Left cardiac atrium (tissue), 4 donors: ENCODE data around the gene ZNF311. TPM values are rescaled to one million over a fixed set of nuclear protein-coding genes. Genes with fewer than 3 reads are reported as not detected.
"Not testable (repeated sequence)": the region's sequence is repeated elsewhere in the genome, so short reads cannot be mapped to it uniquely, and the experiment has no call there.

Experiments
- ATAC-seq, 2 donors: fragments of 200-7000 bp; cut with Tn5 transposase; one replicate each; pipeline ENCODE4 v1.9.1; 2020; ENCODE audit warnings: mild to moderate bottlenecking in 2 of 2, moderate library complexity in 2 of 2
- DNase-seq: peaks from one replicate; pipeline ENCODE4 v3.0.0-alpha.2; 2020
- intact Hi-C, 2 donors: fragments of 100-400 bp; cut with DNase I; formaldehyde crosslinking; loops; one replicate each; pipeline versions ENCODE4 v1.14.1 to v1.15.1; 2022 to 2023
- total RNA-seq, 2 donors: library from RNA; stranded (reverse); fragmentation: NEBNext Ultra II Directional; extraction: Animal tissue kit (Norgen Biotek cat#: 25700); gene quantifications; one replicate each; pipeline ENCODE4 v1.2.1, GENCODE V29; 2021
- donor health status: DM: no; HTN: yes; CAD: no.
- donor health status: DM: no; HTN: yes; CAD: no; lungs with severe emphysema.
- donor health status: DM: yes; HTN: yes; CAD: no.
- donor health status: Dilated cardiomyopathy.

ZNF311 gene
- total RNA-seq, 2 donors from 2014 or later: 0.37 to 0.68 TPM

GRCh38 chr6:28960846-28961500 lies 44.1 kb downstream of the ZNF311 start:
- no peak for ATAC-seq
- intact Hi-C loops: no loop called here
- no peak for DNase-seq

GRCh38 chr6:28958561-28959243 lies 46.4 kb downstream of the ZNF311 start:
- DNase-seq, ATAC-seq, intact Hi-C loops: not testable (repeated sequence)

GRCh38 chr6:28957795-28958314 lies 47.3 kb downstream of the ZNF311 start:
- DNase-seq, intact Hi-C loops, ATAC-seq: not testable (repeated sequence)

- DNase-seq: no peak
- no peak for ATAC-seq
- intact Hi-C loops: no loop called here
Observed at GRCh38 chr6:28956331-28956730, 48.8 kb downstream of the ZNF311 start.

- ATAC-seq: peak in 1 of 2 donors; percentile 45
- DNase-seq: no peak
- intact Hi-C loops: no loop called here
Observed at GRCh38 chr6:28953585-28954258, 51.4 kb downstream of the ZNF311 start.

- intact Hi-C loops: no loop called here
- DNase-seq (no peak), ATAC-seq (peak; percentile 50 to 95)
Observed at GRCh38 chr6:28953039-28953584, 52.0 kb downstream of the ZNF311 start.

GRCh38 chr6:28949656-28950195 lies 55.4 kb downstream of the ZNF311 start:
- DNase-seq, intact Hi-C loops, ATAC-seq: not testable (repeated sequence)

GRCh38 chr6:28948782-28949486 lies 56.2 kb downstream of the ZNF311 start:
- intact Hi-C loops: no loop called here
- no peak for DNase-seq

GRCh38 chr6:28947831-28948270 lies 57.3 kb downstream of the ZNF311 start:
- no peak for ATAC-seq
- DNase-seq: no peak
- intact Hi-C loops: no loop called here

More at GRCh38 chr6:28948782-28949486, 56.2 kb downstream of the ZNF311 start:
- no peak for ATAC-seq

GRCh38 chr6:28947067-28947765 lies 57.9 kb downstream of the ZNF311 start:
- intact Hi-C loops: no loop called here
- ATAC-seq (no peak), DNase-seq (no peak)

GRCh38 chr6:28945349-28945748 lies 59.8 kb downstream of the ZNF311 start:
- intact Hi-C loops: no loop called here
- no peak for ATAC-seq

More at GRCh38 chr6:28945349-28945748, 59.8 kb downstream of the ZNF311 start:
- no peak for DNase-seq

Other genes with a start within 250 kb of the ZNF311 start
- 10 to 100 TPM; 20.7 to 25.3 TPM for gene TRIM27, start 81.3 kb downstream of the ZNF311 start, total RNA-seq
- not detected for gene OR2W1, start 39.9 kb upstream of the ZNF311 start, total RNA-seq
- gene OR2B3, start 82.0 kb upstream of the ZNF311 start, total RNA-seq: not detected
- gene OR2J1, start 94.2 kb upstream of the ZNF311 start, total RNA-seq: not detected
- not detected for gene OR2J3, start 102.7 kb upstream of the ZNF311 start, total RNA-seq
- not detected for gene OR2J2, start 165.6 kb upstream of the ZNF311 start, total RNA-seq